Superior temporal gyrus (tissue), 1 donor: ENCODE data around the gene PNMT.

Source experiments
- DNase-seq: peaks from one replicate; pipeline ENCODE4 v3.0.0-alpha.2; 2016; ENCODE audit errors: extremely low spot score

The PNMT gene

DNA sequence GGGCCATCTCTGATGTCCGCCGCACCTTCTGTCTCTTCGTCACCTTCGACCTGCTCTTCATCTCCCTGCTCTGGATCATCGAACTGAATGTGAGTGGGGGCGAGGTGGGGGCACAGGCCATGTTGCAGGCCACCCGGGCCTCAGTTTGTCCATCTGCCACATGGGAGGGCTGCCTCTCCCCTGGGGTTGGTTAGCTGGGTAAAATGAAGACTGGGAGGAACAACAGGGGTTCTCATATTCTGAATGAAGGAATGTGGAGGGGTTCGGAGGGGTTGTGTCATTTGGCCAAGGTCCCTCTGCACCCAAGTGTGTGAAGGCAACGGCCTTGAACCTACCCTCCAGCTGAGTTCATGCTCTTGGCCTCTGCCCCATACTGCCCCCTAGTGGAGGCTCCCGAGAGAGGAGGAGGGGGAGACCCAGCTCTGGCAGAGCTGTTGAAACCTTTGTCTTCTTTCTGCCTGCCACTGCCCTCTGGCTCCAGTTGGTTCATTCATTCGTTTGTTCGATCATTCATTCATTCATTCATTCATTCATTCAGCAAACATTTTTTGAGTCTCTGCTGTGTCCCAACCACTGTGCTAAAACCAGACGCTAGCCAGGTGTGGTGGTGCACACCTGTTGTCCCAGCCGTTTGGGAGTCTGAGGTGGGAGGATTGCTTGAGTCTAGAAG lies 14.5 kb upstream of the PNMT start:
- peak; percentile 74 for DNase-seq

- no peak for DNase-seq
These were observed 13.1 kb upstream of the PNMT start for GRCh38 chr17:39655105-39655504.

GRCh38 chr17:39658346-39658745 lies 9.9 kb upstream of the PNMT start:
- DNase-seq: no peak

- no peak for DNase-seq
These were observed 9.5 kb upstream of the PNMT start for GRCh38 chr17:39658760-39659159.

GRCh38 chr17:39659279-39660010 lies 8.8 kb upstream of the PNMT start:
- DNase-seq: no peak

DNA sequence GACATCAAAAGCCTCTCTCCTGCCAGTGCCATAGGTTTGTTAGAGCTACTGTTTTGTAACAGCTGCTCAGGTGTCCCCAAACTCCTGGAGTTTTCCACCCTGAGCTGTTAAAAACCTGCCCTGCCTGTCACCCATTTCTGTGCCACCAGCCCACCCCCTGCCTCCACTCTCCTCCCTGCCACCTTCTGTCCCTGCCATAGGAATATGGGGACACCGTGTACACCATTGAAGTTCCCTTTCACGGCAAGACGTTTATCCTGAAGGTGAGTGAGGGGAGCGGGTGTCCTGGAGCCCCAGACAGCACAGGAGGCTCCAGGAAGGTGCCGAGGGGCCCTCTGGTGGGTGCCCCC lies 8.3 kb upstream of the PNMT start:
- DNase-seq: no peak

GRCh38 chr17:39660397-39661385 lies 7.6 kb upstream of the PNMT start:
- DNase-seq: no peak

- no peak for DNase-seq
These were observed 6.3 kb upstream of the PNMT start for GRCh38 chr17:39661744-39662541.

GRCh38 chr17:39662551-39663339 lies 5.5 kb upstream of the PNMT start:
- DNase-seq: no peak

GRCh38 chr17:39663340-39663687 lies 4.9 kb upstream of the PNMT start:
- no peak for DNase-seq

DNA sequence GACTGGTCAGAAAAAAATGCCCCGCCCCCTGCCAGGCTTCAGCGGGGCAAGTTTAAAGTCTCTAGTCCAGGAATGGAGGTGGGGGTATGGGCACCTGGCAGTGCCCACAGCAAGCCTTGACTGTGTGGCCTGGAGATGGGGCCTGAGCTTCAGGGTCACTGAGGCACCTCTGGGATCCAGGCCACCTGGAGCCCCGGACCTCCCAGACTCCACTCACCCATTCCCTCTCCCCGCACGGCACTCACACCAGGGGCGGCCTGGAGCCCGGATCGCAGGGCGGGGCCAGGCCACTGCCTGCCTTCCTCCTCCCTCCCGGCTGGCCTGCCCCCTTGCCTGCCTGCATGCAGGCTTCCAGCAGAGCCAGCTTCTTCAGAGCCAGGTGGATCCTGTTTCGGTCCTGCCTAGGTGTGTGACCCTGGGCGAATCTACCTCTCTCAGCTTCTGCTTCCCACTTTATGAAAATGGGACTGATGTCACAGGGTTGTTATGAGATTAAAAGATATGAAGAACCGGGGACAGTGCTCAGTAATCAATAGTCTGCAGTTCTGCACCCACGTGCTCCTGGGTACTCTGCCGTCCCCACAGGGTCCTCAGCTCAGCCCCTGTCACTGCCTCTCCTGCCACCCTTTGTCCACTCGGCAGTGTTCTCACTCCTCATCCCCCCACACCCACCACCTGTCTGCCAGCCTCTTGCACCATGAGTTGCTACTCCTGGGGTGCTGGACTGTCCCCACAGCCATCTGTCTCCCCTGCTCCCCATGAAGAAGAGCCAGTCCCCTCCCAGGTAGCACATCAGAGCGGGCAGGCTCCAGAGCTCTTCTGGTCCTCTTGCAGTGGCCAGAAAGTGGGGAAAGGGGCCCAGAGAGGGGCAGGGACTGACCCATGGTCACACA lies 4.3 kb upstream of the PNMT start:
- DNase-seq: no peak

- no peak for DNase-seq
These were observed 3.4 kb upstream of the PNMT start, which contains the start of gene TCAP for GRCh38 chr17:39664581-39665561. TSS of gene TCAP (plus strand) at chr17:39665349. CDS start at chr17:39665360, 11 bp downstream.

DNA sequence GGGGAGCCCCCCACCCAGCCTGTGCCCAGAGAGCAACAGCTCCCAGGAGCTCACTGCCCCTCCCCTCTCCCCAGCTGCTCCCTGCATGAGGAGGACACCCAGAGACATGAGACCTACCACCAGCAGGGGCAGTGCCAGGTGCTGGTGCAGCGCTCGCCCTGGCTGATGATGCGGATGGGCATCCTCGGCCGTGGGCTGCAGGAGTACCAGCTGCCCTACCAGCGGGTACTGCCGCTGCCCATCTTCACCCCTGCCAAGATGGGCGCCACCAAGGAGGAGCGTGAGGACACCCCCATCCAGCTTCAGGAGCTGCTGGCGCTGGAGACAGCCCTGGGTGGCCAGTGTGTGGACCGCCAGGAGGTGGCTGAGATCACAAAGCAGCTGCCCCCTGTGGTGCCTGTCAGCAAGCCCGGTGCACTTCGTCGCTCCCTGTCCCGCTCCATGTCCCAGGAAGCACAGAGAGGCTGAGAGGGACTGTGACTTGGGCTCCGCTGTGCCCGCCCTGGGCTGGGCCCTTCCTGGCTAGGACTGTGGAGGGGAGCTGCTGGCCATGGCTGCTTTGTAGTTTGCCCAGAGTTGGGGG lies 2.5 kb upstream of the PNMT start:
- no peak for DNase-seq

GRCh38 chr17:39666231-39666600 lies 2.0 kb upstream of the PNMT start:
- no peak for DNase-seq

DNA sequence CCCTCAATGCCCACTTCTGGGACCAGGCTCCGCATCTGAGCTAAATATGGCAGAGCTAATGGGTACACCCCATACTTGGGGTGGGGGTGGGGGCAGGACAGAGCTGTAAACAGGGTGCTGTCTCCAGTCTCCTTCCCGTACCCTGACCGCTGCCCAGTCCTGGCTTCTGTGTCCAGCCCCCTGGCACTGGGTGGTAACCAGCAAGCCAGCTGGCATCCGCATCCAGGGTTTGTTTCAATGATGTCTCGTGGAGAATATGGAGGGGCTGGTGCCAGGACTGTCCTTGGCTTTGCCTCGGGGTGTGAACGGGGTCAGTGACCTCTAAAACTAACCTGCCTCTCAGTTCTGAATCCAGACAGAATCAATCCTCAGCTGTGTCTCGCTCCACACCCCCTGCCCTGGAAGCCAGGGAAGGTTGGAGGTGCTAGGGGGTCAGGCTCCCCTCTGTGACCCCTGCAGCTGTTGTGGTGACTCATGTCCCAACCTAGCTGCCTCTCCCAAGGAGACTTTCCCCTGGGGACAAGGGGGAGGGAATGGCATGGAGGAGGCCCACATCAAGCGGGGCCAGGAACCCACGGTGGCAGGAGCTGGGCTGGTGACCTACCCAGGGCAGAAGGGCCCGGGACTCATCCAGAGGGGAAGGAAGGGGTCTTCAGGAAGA lies 1.5 kb upstream of the PNMT start:
- no peak for DNase-seq

GRCh38 chr17:39667262-39667944 lies 850 bp upstream of the PNMT start:
- no peak for DNase-seq
